ENCODE results near the gene LCE1F.

GRCh38 chr1:152777510-152778137 is 2.7 kb downstream of the LCE1F start:
- TF ChIP-seq CTCF (IDR thresholded peaks at IDR 0.05) (peak; percentile 36), GABPA (IDR thresholded peaks at IDR 0.05; ENCODE audit: low read depth) (no peak), RFX5 (IDR thresholded peaks at IDR 0.05; ENCODE audit: low read length) (no peak), EZH2phosphoT487 (IDR thresholded peaks at IDR 0.05; ENCODE audit: borderline replicate concordance, low read depth) (no peak), CHD2 (IDR thresholded peaks at IDR 0.05; ENCODE audit: low read length, partially characterized antibody) (no peak), JUND (IDR thresholded peaks at IDR 0.05) (no peak), USF2 (IDR thresholded peaks at IDR 0.05; ENCODE audit: borderline replicate concordance, low read depth, low read length) (no peak), TAF1 (IDR thresholded peaks at IDR 0.05; ENCODE audit: borderline replicate concordance, low read depth, low read length) (no peak)
